Activated CD4-positive, CD25-positive, alpha-beta regulatory T cell (primary cell): ENCODE results near the gene EVA1C.
"Not testable (repeated sequence)": the region's sequence is repeated elsewhere in the genome, so short reads cannot be mapped to it uniquely, and the experiment has no call there.

ENCODE experiments used
- DNase-seq, 4 experiments: peaks; one replicate each; lab custom pipeline; 2025; lab: John Stamatoyannopoulos, UW

EVA1C gene

DNA sequence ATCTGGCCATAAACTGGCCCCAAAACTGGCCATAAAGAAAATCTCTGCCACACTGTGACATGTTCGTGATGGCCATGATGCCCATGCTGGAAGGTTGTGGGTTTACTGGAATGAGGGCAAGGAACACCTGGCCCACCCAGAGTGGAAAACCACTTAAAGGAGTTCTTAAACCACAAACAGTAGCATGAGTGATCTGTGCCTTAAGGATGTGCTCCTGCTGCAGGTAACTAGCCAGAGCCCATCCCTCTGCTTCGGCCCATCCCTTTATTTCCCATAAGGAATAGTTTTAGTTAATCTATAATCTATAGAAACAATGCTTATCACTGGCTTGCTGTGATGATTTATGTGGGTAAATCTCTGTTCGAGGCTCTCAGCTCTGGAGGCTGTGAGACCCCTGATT is 50.1 kb downstream of the EVA1C start:
- DNase-seq = not testable (repeated sequence)

DNA sequence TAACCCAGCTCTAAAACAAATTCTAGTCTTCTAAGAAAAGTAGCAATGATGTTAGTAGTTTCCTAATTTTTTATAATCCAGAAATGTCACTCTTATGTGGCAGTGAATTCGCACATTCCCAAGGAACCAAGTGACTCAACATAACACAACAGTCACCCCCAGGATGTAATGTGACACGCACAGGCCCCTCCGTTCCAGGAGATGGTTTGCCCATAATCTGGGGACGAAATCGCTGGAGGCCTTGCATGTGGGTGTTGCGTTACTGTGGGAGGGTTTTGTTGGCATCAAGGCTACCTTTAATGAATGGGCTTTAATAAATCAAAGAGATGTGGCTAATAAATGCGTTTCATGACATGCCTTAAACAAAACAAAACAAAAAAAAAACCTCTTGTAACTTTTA is 50.9 kb downstream of the EVA1C start:
- no peak for DNase-seq

DNA sequence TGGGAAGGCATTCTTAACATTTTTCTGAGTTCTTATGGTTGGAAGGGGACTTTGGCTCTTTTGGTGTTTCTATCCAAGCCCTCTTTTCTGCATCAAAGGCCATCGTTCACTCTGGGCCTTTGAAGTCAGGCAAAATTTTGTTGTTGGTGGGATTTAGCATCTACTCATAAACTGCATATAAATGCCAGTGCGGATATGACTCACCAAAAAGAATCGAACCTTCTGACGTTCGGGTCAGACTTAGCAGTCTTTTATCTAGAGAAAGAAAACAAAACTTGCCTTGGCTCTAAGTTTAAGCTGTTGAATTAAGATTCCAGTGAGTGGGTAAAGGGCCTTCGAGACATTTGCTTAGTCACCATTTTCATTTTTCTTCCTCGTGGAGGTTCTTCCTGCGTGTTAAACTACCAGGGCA is 51.4 kb downstream of the EVA1C start:
- DNase-seq = no peak

DNA sequence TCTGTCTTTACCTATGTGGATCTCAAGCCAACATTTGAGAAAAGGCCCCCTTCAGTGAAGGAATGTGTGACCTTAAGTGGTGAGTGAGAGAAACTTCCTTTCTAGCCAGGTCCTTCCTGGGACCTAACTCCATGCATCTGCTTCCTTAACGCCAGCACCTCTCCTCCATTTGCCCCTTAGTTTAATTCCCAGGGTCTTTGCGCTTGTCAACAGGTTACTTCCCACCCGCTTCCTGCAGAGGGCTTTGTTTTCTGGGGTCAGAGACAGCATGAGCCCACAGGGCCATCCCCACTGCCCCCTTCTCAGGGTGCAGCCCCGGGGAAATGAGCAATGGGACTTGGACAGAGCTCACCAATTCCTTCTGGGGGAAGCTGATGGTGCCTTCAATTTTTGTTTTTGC is 54.8 kb downstream of the EVA1C start:
- DNase-seq = no peak

DNA sequence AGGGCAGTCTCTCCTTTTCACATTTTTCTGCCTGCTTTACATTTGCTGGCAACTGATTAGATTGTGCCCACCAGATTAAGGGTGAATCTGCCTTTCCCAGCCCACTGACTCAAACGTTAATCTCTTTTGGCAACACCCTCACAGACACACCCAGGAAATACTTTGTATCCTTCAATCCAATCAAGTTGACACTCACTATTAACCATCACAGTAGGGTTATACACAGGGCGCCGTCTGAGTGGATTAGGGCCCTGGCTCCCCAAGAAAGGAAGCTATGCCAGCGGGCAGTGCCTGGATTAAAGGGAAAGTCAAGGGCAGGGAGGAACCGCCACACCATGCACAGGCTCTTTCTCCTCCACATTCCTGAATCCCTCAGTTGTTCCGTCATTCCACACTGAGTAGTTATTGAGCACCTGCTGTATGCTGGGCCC is 56.2 kb downstream of the EVA1C start:
- no peak for DNase-seq

DNA sequence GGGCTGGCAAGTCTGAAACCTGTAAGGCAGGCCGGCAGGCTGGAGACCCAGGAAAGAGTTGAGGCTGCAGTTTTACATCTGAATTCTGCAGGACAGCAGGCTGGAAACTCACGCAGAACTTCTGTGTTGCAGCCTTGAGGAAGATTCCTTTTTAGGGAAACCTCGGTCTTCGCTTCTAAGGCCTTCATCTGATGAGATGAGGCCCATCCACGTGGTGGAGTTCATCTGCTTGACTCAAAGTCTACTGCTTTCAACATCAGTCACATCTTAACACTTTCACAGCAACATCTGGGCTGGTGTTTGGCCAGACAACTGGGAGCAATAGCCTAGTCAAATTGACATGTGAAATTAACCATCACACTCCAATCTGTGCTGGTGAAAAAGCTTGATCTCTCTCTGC is 57.1 kb downstream of the EVA1C start:
- no peak for DNase-seq

DNA sequence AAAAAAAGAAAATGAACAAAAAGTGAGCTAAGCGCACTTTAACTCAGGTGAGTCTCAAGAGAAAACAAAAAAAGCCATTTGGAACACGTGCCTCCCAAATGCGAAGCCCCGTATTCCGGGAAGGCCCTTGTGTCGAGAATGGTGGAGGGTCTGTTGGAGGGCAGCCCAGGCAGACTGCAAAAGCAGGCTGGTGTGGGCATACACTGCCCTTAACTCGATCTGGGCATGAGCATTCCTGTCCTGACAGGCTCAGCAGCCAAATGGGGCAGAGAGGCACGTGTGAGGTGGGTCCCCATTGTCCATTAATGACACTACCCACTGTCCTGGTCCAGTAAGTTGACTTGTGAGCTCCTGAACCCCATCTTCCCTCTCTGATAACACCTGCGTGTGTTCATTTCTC is 57.7 kb downstream of the EVA1C start:
- DNase-seq = no peak

DNA sequence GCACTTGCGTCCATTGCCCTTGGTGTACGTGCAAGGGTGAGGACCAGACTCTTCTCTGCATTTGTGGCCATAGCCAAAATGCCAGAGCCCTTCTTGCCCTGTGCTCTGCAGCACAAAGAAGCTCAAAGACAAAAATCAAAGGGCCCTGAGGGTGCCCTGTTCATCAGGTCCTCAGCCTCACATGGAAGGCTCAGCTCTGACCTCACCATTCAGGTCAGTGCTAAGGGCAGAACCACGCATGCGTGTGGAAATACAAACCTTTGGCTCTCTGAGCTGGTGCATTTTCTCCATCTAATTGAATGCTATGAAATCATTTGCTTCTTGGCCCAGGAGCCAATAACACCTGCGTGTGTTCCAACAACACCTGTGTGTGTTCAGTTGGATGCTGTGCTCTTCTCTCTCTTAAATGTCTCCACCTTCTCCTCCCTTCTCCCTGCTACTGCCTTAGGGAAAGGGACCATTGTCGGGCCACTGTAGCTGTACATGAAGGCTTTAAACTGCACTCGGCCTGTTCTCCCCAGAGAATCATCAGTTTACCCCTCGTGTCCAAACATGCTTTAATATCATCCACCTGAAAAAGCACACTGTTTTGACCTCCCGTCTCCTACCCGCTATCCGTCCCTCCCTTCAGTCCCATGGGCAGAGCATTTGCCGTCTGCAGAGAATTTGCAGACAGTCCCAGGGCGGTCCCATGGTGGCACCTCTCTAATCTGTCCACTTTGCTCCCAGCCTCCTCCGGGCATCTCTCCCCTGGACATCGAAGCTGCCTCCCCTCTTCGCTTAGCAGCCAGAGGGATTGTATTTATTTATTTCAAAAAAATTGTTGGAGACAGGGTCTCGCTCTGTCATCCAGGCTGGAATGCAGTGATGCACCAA is 60.6 kb downstream of the EVA1C start:
- no peak for DNase-seq

DNA sequence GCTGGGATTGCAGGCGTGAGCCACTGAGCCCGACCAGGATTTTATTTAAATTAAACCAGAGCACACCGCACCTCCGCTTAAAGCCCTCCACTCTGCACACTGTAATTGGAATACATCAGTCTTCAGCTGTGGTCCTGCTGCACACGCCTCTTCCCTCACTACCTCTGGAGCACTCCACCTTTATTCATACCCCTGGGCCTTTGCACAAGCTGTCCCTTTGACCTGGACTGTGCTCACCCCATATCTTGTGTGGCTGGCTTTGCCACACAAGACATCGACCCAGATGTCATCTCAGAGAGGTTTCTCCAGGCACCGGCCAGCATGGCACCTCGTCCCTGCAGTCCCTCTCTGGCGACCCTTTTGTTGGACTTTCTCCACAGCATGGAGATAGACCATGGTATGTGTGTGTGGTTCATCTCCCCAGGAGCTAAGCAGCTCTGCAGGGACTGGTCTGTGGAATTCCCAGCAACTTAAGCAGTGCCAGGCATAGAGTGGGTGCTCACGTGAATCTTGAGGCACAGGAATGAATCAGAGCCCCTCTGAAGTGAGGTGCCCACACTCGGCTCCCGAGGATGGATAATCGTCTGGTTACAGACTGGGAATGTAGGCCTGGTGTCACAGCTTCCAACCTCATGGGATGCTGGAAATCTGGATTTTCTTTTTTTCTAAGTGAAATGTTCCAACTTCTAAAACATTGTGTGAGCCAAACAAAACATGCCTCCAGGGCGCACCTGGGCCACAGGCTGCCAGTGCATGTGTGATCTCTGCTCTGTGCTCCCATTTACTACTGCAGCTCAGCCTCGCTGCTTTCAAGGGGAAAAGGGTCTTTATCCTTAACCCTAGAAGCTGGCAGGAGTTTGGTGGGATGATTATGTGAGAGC is 61.9 kb downstream of the EVA1C start:
- no peak for DNase-seq

DNA sequence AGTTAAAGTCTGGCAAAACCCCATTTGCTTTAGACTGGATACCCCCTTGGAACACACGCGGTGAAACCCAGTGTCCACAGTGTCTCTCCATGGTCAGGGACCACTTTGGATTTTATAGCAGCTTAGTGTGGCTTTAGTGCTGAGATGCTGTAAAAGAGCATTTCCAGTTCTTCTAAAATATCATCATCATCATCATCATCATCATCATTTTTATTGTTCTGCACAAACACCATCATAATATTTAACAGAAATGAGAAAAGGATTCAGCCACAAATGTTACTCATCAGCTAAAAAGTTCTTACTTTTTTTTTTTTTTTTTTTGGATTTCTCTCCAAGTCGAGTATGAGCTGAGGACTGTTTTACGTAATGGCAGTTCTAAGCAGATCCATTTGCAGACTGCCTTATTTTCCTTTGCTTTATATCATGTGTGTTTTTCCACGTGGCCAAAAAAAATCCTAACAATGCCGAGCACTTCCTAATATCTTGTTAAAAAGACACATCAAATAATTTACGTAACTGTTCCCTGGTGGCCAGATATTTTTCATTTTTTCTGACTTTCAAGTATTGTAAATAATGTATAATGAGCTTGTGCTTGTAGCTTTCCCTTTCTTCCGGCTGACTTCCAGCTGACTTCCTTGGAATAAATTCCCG is 62.8 kb downstream of the EVA1C start:
- DNase-seq = no peak

DNA sequence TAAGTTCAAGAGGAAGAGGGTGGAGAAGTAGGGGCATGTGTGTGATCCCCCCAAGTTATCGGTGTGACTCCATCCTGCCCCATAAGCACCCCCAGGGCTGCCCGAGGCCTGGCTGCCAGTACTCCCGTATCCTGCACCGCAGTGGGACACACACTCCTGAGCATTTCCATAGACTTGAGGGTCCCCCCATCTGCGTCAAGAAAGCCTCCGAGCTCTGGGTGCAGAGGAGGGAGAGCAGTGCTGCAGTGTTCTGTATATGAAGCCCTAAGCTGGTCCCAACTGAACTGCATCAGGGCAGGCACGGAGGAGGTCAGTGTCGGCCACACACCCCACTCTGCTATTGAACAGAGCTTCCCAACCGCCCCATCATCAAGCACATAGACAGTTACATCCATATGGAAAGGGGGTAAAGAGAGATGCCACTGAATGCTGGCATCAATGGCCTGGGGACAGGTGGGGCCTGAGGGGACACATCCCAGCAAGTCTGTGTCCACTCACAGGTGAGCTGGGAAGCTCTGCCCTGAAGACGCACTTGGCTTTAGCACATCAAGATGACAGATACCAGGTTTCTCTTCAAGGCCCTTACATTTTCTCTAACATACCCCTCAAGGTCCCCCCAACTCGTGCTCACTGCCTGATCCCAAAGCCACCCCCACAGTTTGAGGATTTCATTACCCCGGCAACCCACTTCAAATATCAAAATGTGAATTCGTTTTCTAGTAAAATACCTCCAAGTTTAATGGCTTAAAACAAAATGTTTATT is 64.3 kb downstream of the EVA1C start:
- no peak for DNase-seq

DNA sequence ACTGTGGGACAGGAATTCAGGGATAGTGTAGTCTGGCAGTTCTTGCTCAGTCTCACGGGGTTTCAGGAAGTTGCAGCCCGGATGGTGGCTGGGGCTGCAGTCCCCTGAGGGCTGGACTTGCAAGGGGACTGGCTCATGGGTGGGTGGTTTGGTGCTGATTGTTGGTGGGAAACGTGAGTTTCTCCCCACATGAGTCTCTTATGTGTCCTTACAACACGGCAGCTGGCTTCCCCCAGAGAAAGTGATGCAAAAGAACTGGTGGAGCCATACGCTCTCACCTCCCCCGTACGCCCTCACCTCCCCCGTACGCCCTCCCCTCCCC is 64.9 kb downstream of the EVA1C start:
- DNase-seq = no peak

DNA sequence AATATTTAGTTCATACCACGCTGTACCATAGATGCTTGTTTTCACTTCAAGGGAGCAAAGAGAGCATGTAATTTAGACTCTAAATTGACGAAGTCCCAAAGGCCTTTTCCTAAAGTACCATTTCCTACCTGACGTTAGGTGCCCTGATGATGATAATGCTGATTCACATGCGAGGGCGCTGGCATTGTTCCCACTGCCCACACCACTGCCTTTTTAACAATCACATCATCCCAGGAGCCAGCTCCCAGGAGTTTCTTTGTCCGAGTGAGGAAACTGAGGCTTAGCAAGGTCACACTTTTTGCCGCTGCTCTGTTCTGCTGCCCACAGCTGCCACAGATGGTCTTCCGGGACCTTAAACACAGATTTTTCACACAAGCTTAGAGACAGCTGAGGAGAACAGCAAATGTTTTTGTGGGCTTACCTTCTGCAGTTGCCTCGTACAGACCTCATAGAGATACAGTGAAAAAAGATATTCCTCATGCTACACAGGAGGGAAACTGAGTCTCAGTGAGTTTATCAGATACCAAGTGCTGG is 69.4 kb downstream of the EVA1C start:
- DNase-seq = no peak

DNA sequence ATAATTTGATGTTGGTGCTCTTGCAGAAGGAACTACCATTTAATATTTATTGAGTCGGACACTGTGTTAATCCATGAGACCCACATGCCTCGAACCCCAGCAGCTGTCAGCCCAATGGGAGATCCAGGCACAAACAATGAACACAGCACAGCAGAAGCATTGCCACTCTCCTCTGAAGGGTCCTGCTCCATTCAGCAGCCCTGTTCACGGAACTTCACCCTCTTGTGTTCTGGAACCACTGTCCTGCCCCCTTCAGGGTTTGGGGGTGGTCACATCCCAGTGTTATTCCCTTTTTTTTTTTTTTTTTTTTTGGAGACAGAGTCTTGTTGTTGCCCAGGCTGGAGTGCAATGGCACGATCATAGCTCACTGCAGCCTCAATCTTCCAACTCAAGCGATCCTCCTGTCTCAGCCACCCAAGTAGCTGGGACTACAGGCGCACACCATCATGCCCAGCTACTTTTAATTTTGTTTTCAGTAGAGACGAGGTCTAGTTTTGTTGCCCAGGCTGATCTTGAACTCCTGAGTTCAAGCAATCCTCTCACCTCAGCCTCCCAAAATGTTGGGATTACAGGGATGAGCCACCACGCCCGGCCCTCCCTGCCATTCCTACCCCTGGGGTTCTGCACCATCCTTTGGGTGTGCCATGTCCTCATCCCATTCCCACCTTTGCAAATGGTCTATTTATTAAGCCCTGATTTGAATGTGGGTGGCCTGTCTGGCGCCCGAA is 70.2 kb downstream of the EVA1C start:
- no peak for DNase-seq

DNA sequence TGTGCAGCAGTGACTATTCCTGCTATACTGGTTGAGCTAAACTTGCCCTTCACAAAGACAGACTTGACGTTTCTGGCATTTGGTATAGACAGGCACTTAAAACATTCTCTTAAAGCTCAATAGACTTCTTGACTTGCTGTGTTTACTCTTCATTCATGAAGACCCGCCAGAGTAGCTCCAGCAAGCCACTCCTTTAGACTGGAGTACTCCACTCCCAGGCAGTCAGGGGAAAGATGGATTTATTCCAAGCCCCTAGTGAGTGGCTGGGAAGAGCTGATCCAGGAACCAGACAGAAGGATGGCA is 70.7 kb downstream of the EVA1C start:
- DNase-seq = no peak

DNA sequence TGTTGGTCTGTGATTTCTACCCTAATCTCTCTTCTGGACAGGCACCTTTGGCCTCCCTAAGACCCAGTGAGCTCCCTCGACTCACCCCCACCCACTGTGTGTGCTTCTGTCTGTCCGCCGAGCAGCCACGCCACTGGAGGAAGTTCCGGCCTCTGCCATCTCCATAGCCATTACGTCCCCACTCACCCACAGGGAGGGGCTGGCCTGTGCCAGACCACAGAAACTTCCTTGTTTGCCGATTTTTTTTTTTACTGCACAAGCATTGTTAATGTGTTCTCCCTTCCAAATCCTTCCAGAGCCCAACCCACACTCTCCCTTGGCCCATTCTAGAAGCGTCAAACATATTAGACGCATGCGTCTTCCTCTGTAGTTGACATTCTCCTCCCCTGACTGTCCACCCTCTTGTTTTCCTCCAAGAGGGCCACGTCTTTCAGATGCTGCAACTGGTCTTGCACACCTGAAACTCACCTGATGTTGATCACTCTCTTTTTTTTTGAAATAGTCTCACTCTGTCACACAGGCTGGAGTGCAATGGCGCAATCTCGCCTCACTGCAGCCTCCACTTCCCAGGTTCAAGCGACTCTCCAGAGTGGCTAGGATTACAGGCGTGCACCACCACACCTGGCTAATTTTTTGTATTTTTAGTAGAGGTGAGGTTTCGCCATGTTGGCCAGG is 72.3 kb downstream of the EVA1C start:
- no peak for DNase-seq

DNA sequence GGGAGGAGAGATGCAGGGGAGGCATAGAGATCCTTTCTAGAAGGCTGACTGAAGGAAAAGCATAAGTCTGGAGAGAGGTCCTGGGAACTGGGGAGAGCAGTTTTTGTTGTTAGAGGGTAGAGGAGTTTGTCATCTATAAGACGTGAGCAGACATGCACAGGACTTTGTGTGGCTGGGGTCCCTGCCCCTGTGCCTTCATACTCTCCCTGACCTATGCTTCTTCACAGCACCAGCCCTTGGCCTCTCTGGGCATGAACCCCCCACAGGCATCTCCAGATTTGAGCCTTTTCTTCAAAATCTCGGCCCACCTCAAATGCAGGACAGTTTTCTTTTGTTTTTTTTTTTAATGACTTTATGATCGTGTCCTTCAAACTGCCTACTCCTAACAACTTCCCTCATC is 79.9 kb downstream of the EVA1C start:
- DNase-seq = no peak

DNA sequence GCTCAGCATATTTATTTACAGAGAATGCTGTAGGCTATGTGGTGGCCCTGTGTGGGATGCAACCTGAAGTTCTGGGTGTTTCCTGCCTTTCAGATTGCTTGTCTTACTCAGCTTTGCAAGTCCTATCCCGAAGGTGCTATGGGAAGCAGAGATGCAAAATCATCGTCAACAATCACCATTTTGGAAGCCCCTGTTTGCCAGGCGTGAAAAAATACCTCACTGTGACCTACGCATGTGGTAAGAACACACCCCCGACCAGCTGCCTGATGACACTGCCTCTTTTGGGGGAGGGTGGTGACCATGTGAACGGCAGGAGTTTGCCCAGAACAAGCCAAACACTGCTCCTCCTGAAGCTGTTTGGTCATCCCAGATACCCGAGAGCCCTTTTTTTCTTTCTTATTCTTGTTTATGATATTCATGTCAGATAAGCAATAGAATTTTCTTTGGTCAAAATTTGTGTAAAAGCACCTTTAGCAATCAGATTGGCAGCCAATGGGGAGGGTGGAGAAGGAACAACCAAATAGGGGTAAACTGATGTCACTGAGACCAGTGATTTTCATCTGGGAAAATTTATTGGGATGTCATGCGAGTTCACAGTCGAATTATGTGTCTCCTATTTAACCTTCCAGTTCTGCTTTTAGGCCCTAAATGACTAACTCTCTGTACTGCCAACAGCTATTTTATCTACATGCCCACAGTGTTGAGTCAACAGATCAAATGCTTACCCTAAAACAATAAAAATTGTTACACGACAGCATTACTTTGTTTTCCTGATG is 82.6 kb downstream of the EVA1C start:
- DNase-seq = no peak

DNA sequence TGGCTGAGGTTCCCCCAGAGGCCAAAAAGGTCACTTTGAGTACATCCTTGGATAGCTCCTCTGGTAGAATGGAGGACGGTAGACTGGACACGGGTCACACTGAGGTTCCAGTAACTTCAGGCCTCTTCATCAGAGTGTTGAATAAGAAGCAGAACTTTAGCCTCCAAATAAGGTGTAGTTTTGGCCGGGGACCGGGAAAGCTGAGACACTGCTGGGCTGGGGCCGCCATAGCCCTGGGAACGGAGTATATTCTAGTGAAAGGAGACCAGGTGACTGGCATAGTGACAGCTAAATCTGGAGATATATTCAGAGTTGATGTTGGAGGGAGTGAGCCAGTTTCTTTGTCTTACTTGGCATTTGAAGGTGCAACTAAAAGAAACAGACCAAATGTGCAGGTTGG is 84.1 kb downstream of the EVA1C start:
- DNase-seq = no peak
